Measurements from ENCODE around the gene PCDH11Y. TPM values are rescaled to one million over a fixed set of nuclear protein-coding genes. Genes with fewer than 3 reads are reported as not detected.
"Not testable (repeated sequence)": the region's sequence is repeated elsewhere in the genome, so short reads cannot be mapped to it uniquely, and the experiment has no call there.

PCDH11Y gene
- total and polyA plus RNA-seq, 2 donors (not counting 1 experiment from before 2014, with no cell fraction given): not detected

GRCh38 chrY:4994892-4995291 is 5.2 kb upstream of the PCDH11Y start:
- WGBS (ENCODE audit: insufficient coverage): no CpG with 5 or more reads among the region's 5 CpGs
- H3K4me2 ChIP-seq (replicated peaks; ENCODE audit: low read depth, low read length, poor library complexity, severe bottlenecking); H3K9ac ChIP-seq (ENCODE audit: low read length); H3K27me3 ChIP-seq (replicated peaks in 1 of 4; ENCODE audit: control extremely low read depth in 1 of 4, control insufficient read depth in 3 of 4, insufficient read depth in 4 of 4, low read length in 3 of 4); H3K9me3 ChIP-seq (ENCODE audit: control extremely low read depth in 1 of 3, control insufficient read depth in 2 of 3, insufficient read depth in 1 of 3, low read length in 2 of 3); H3K27ac ChIP-seq (ENCODE audit: low read length in 2 of 2); H3K4me3 ChIP-seq (ENCODE audit: control extremely low read depth in 1 of 5, extremely low read depth in 1 of 5, insufficient read depth in 1 of 5, low read depth in 2 of 5, low read length in 4 of 5); H2AFZ ChIP-seq (ENCODE audit: insufficient read depth, low read depth, low read length, poor library complexity, severe bottlenecking); H3K4me1 ChIP-seq (ENCODE audit: control insufficient read depth in 2 of 2, insufficient read depth in 2 of 2, low read length in 2 of 2); POLR2A ChIA-PET; H3K9me3 Mint-ChIP-seq (ENCODE audit: insufficient read depth); H3K4me1 Mint-ChIP-seq; H3K27me3 Mint-ChIP-seq; H3K4me3 Mint-ChIP-seq; H4K20me1 ChIP-seq (ENCODE audit: control insufficient read depth, insufficient read depth, low read length, poor library complexity, severe bottlenecking); ATAC-seq (ENCODE audit: low read depth); intact Hi-C loops (cut with micrococcal nuclease); H3K79me2 ChIP-seq (ENCODE audit: control insufficient read depth, insufficient read depth, low read length); DNase-seq; H3K27ac Mint-ChIP-seq; CTCF ChIA-PET; H3K36me3 ChIP-seq (replicated peaks in 1 of 2; ENCODE audit: control extremely low read depth in 1 of 2, control insufficient read depth in 1 of 2, extremely low read depth in 1 of 2, insufficient read depth in 2 of 2, low read length in 1 of 2): not testable (repeated sequence)

- DNase-seq; H4K20me1 ChIP-seq (ENCODE audit: control insufficient read depth, insufficient read depth, low read length, poor library complexity, severe bottlenecking); H3K9ac ChIP-seq (ENCODE audit: low read length); H3K4me2 ChIP-seq (replicated peaks; ENCODE audit: low read depth, low read length, poor library complexity, severe bottlenecking); H3K9me3 Mint-ChIP-seq (ENCODE audit: insufficient read depth); CTCF ChIA-PET; H3K4me3 Mint-ChIP-seq; H3K4me1 ChIP-seq (ENCODE audit: control insufficient read depth in 2 of 2, insufficient read depth in 2 of 2, low read length in 2 of 2); H3K27me3 Mint-ChIP-seq; H2AFZ ChIP-seq (ENCODE audit: insufficient read depth, low read depth, low read length, poor library complexity, severe bottlenecking); POLR2A ChIA-PET; ATAC-seq (ENCODE audit: low read depth); H3K4me3 ChIP-seq (ENCODE audit: control extremely low read depth in 1 of 5, extremely low read depth in 1 of 5, insufficient read depth in 1 of 5, low read depth in 2 of 5, low read length in 4 of 5); H3K36me3 ChIP-seq (replicated peaks in 1 of 2; ENCODE audit: control extremely low read depth in 1 of 2, control insufficient read depth in 1 of 2, extremely low read depth in 1 of 2, insufficient read depth in 2 of 2, low read length in 1 of 2); H3K4me1 Mint-ChIP-seq; H3K9me3 ChIP-seq (ENCODE audit: control extremely low read depth in 1 of 3, control insufficient read depth in 2 of 3, insufficient read depth in 1 of 3, low read length in 2 of 3); H3K27me3 ChIP-seq (replicated peaks in 1 of 4; ENCODE audit: control extremely low read depth in 1 of 4, control insufficient read depth in 3 of 4, insufficient read depth in 4 of 4, low read length in 3 of 4); intact Hi-C loops (cut with micrococcal nuclease); H3K27ac Mint-ChIP-seq; H3K27ac ChIP-seq (ENCODE audit: low read length in 2 of 2); H3K79me2 ChIP-seq (ENCODE audit: control insufficient read depth, insufficient read depth, low read length): not testable (repeated sequence)
- WGBS (ENCODE audit: insufficient coverage): no CpG with 5 or more reads among the region's 55 CpGs
These were observed 2.5 kb downstream of the PCDH11Y start for GRCh38 chrY:5002476-5003184.

GRCh38 chrY:5038972-5039523 is 39.0 kb downstream of the PCDH11Y start:
- POLR2A ChIA-PET; H3K4me3 Mint-ChIP-seq; H3K27me3 ChIP-seq (replicated peaks in 1 of 4; ENCODE audit: control extremely low read depth in 1 of 4, control insufficient read depth in 3 of 4, insufficient read depth in 4 of 4, low read length in 3 of 4); H3K9ac ChIP-seq (ENCODE audit: low read length); H3K27ac Mint-ChIP-seq; H3K79me2 ChIP-seq (ENCODE audit: control insufficient read depth, insufficient read depth, low read length); intact Hi-C loops (cut with micrococcal nuclease); CTCF ChIA-PET; H3K27ac ChIP-seq (ENCODE audit: low read length in 2 of 2); H3K4me2 ChIP-seq (replicated peaks; ENCODE audit: low read depth, low read length, poor library complexity, severe bottlenecking); H3K9me3 ChIP-seq (ENCODE audit: control extremely low read depth in 1 of 3, control insufficient read depth in 2 of 3, insufficient read depth in 1 of 3, low read length in 2 of 3); ATAC-seq (ENCODE audit: low read depth); H3K9me3 Mint-ChIP-seq (ENCODE audit: insufficient read depth); H4K20me1 ChIP-seq (ENCODE audit: control insufficient read depth, insufficient read depth, low read length, poor library complexity, severe bottlenecking); DNase-seq; H3K4me3 ChIP-seq (ENCODE audit: control extremely low read depth in 1 of 5, extremely low read depth in 1 of 5, insufficient read depth in 1 of 5, low read depth in 2 of 5, low read length in 4 of 5); H2AFZ ChIP-seq (ENCODE audit: insufficient read depth, low read depth, low read length, poor library complexity, severe bottlenecking); H3K27me3 Mint-ChIP-seq; H3K4me1 ChIP-seq (ENCODE audit: control insufficient read depth in 2 of 2, insufficient read depth in 2 of 2, low read length in 2 of 2); H3K4me1 Mint-ChIP-seq; H3K36me3 ChIP-seq (replicated peaks in 1 of 2; ENCODE audit: control extremely low read depth in 1 of 2, control insufficient read depth in 1 of 2, extremely low read depth in 1 of 2, insufficient read depth in 2 of 2, low read length in 1 of 2): not testable (repeated sequence)

- H3K4me1 Mint-ChIP-seq; POLR2A ChIA-PET; H3K27ac ChIP-seq (ENCODE audit: low read length in 2 of 2); H3K4me1 ChIP-seq (ENCODE audit: control insufficient read depth in 2 of 2, insufficient read depth in 2 of 2, low read length in 2 of 2); H2AFZ ChIP-seq (ENCODE audit: insufficient read depth, low read depth, low read length, poor library complexity, severe bottlenecking); H3K4me2 ChIP-seq (replicated peaks; ENCODE audit: low read depth, low read length, poor library complexity, severe bottlenecking); H3K27ac Mint-ChIP-seq; H3K4me3 ChIP-seq (ENCODE audit: control extremely low read depth in 1 of 5, extremely low read depth in 1 of 5, insufficient read depth in 1 of 5, low read depth in 2 of 5, low read length in 4 of 5); H3K79me2 ChIP-seq (ENCODE audit: control insufficient read depth, insufficient read depth, low read length); H3K4me3 Mint-ChIP-seq; H3K9me3 Mint-ChIP-seq (ENCODE audit: insufficient read depth); H3K27me3 ChIP-seq (replicated peaks in 1 of 4; ENCODE audit: control extremely low read depth in 1 of 4, control insufficient read depth in 3 of 4, insufficient read depth in 4 of 4, low read length in 3 of 4); intact Hi-C loops (cut with micrococcal nuclease); H3K27me3 Mint-ChIP-seq; H3K36me3 ChIP-seq (replicated peaks in 1 of 2; ENCODE audit: control extremely low read depth in 1 of 2, control insufficient read depth in 1 of 2, extremely low read depth in 1 of 2, insufficient read depth in 2 of 2, low read length in 1 of 2); H3K9ac ChIP-seq (ENCODE audit: low read length); ATAC-seq (ENCODE audit: low read depth); DNase-seq; CTCF ChIA-PET; H3K9me3 ChIP-seq (ENCODE audit: control extremely low read depth in 1 of 3, control insufficient read depth in 2 of 3, insufficient read depth in 1 of 3, low read length in 2 of 3); H4K20me1 ChIP-seq (ENCODE audit: control insufficient read depth, insufficient read depth, low read length, poor library complexity, severe bottlenecking): not testable (repeated sequence)
- WGBS (ENCODE audit: insufficient coverage): no CpG with 5 or more reads among the region's 3 CpGs
These were observed 82.9 kb downstream of the PCDH11Y start for GRCh38 chrY:5083017-5083416.
